ENCODE data around the gene RASGRF2. TPM values are rescaled to one million over a fixed set of nuclear protein-coding genes. Genes with fewer than 3 reads are reported as not detected.
A peak's percentile ranks its signal among the peaks of the same experiment; 100 is the strongest.

Gene RASGRF2
- total RNA-seq, 1 experiment from 2014 or later = 19.4 TPM

GRCh38 chr5:81132381-81132780 is 172.2 kb downstream of the RASGRF2 start:
- Histone ChIP-seq H3K4me1 (ENCODE audit: low read length) (peaks cover 52% of the 10 kb centered on the region), H3K9me2 (replicated peaks; ENCODE audit: insufficient read depth, low read length) (no peaks in the 10 kb centered on the region), H3K9me3 (ENCODE audit: low read length) (no peaks in the 10 kb centered on the region), H3K79me2 (ENCODE audit: low read length) (no peaks in the 10 kb centered on the region), H4K20me1 (ENCODE audit: insufficient read depth, low read depth, low read length) (no peaks in the 10 kb centered on the region), H3K4me3 (ENCODE audit: low read length) (no peak overlapping the region), H3K27me3 (ENCODE audit: low read length) (no peaks in the 10 kb centered on the region), H3K36me3 (ENCODE audit: insufficient read depth, low read length) (no peaks in the 10 kb centered on the region; the same call in 1 of the 2 replicates), H3K27ac (ENCODE audit: low read length) (peak overlapping the region; percentile 71), H3K9ac (ENCODE audit: low read length) (no peak overlapping the region), H3K4me2 (ENCODE audit: low read depth, low read length, poor library complexity, severe bottlenecking) (peak overlapping the region; percentile 30), H2AFZ (ENCODE audit: low read length) (no peak overlapping the region)
- DNase-seq = no peak

GRCh38 chr5:81134066-81134465 is 173.9 kb downstream of the RASGRF2 start:
- Histone ChIP-seq H2AFZ (ENCODE audit: low read length) (no peak overlapping the region), H3K9me3 (ENCODE audit: low read length) (no peaks in the 10 kb centered on the region), H3K27me3 (ENCODE audit: low read length) (no peaks in the 10 kb centered on the region), H3K27ac (ENCODE audit: low read length) (peak overlapping the region; percentile 71), H3K4me1 (ENCODE audit: low read length) (peaks cover 52% of the 10 kb centered on the region), H3K9me2 (replicated peaks; ENCODE audit: insufficient read depth, low read length) (no peaks in the 10 kb centered on the region), H3K4me2 (ENCODE audit: low read depth, low read length, poor library complexity, severe bottlenecking) (peak overlapping the region; percentile 30), H3K4me3 (ENCODE audit: low read length) (no peak overlapping the region), H3K79me2 (ENCODE audit: low read length) (no peaks in the 10 kb centered on the region), H3K9ac (ENCODE audit: low read length) (no peak overlapping the region), H4K20me1 (ENCODE audit: insufficient read depth, low read depth, low read length) (no peaks in the 10 kb centered on the region), H3K36me3 (ENCODE audit: insufficient read depth, low read length) (no peaks in the 10 kb centered on the region; the same call in 1 of the 2 replicates)
- DNase-seq = no peak

GRCh38 chr5:81134566-81134965 is 174.4 kb downstream of the RASGRF2 start:
- Histone ChIP-seq H3K36me3 (ENCODE audit: insufficient read depth, low read length) (no peaks in the 10 kb centered on the region; the same call in 1 of the 2 replicates), H3K4me2 (ENCODE audit: low read depth, low read length, poor library complexity, severe bottlenecking) (no peak overlapping the region), H4K20me1 (ENCODE audit: insufficient read depth, low read depth, low read length) (no peaks in the 10 kb centered on the region), H3K27me3 (ENCODE audit: low read length) (no peaks in the 10 kb centered on the region), H3K9ac (ENCODE audit: low read length) (no peak overlapping the region), H3K4me1 (ENCODE audit: low read length) (peaks cover 51% of the 10 kb centered on the region), H3K9me2 (replicated peaks; ENCODE audit: insufficient read depth, low read length) (no peaks in the 10 kb centered on the region), H3K79me2 (ENCODE audit: low read length) (no peaks in the 10 kb centered on the region), H3K27ac (ENCODE audit: low read length) (peak overlapping the region; percentile 71; the same call in 1 of the 2 replicates), H3K9me3 (ENCODE audit: low read length) (no peaks in the 10 kb centered on the region), H3K4me3 (ENCODE audit: low read length) (no peak overlapping the region), H2AFZ (ENCODE audit: low read length) (no peak overlapping the region)
- no peak for DNase-seq

GRCh38 chr5:81136557-81136956 is 176.4 kb downstream of the RASGRF2 start:
- no peaks in the 10 kb centered on the region for H3K9me3 ChIP-seq (ENCODE audit: low read length)
- H4K20me1 ChIP-seq (ENCODE audit: insufficient read depth, low read depth, low read length) = no peaks in the 10 kb centered on the region
- DNase-seq = no peak
- peaks cover 45% of the 10 kb centered on the region for H3K4me1 ChIP-seq (ENCODE audit: low read length)
- H3K9me2 ChIP-seq (replicated peaks; ENCODE audit: insufficient read depth, low read length) = no peaks in the 10 kb centered on the region
- no peak overlapping the region for H3K4me3 ChIP-seq (ENCODE audit: low read length)
- no peak overlapping the region for H3K9ac ChIP-seq (ENCODE audit: low read length)
- H3K79me2 ChIP-seq (ENCODE audit: low read length) = no peaks in the 10 kb centered on the region
- H2AFZ ChIP-seq (ENCODE audit: low read length) = peak overlapping the region; percentile 45; the same call in 1 of the 2 replicates
- H3K36me3 ChIP-seq (ENCODE audit: insufficient read depth, low read length) = no peaks in the 10 kb centered on the region; the same call in 1 of the 2 replicates
- H3K4me2 ChIP-seq (ENCODE audit: low read depth, low read length, poor library complexity, severe bottlenecking) = no peak overlapping the region
- 0 out of 2 replicates have a peak overlapping the region, but pooled peaks have one; percentile 20 for H3K27ac ChIP-seq (ENCODE audit: low read length)
- H3K27me3 ChIP-seq (ENCODE audit: low read length) = no peaks in the 10 kb centered on the region

- Histone ChIP-seq H3K4me3 (ENCODE audit: low read length) (no peak overlapping the region), H3K4me1 (ENCODE audit: low read length) (peaks cover 45% of the 10 kb centered on the region), H3K9ac (ENCODE audit: low read length) (no peak overlapping the region), H2AFZ (ENCODE audit: low read length) (no peak overlapping the region), H3K27ac (ENCODE audit: low read length) (no peak overlapping the region), H4K20me1 (ENCODE audit: insufficient read depth, low read depth, low read length) (no peaks in the 10 kb centered on the region), H3K79me2 (ENCODE audit: low read length) (no peaks in the 10 kb centered on the region), H3K9me3 (ENCODE audit: low read length) (no peaks in the 10 kb centered on the region), H3K36me3 (ENCODE audit: insufficient read depth, low read length) (no peaks in the 10 kb centered on the region), H3K27me3 (ENCODE audit: low read length) (no peaks in the 10 kb centered on the region), H3K9me2 (replicated peaks; ENCODE audit: insufficient read depth, low read length) (no peaks in the 10 kb centered on the region), H3K4me2 (ENCODE audit: low read depth, low read length, poor library complexity, severe bottlenecking) (no peak overlapping the region)
- DNase-seq = no peak
These were observed 177.7 kb downstream of the RASGRF2 start for GRCh38 chr5:81137833-81138232.

- H3K4me2 ChIP-seq (ENCODE audit: low read depth, low read length, poor library complexity, severe bottlenecking) = no peak overlapping the region
- no peak for DNase-seq
- H3K4me1 ChIP-seq (ENCODE audit: low read length) = peaks cover 29% of the 10 kb centered on the region
- H3K9me2 ChIP-seq (replicated peaks; ENCODE audit: insufficient read depth, low read length) = no peaks in the 10 kb centered on the region
- H3K9me3 ChIP-seq (ENCODE audit: low read length) = no peaks in the 10 kb centered on the region
- H2AFZ ChIP-seq (ENCODE audit: low read length) = no peak overlapping the region
- no peak overlapping the region for H3K27ac ChIP-seq (ENCODE audit: low read length)
- no peak overlapping the region for H3K4me3 ChIP-seq (ENCODE audit: low read length)
- H3K27me3 ChIP-seq (ENCODE audit: low read length) = no peaks in the 10 kb centered on the region
- H3K36me3 ChIP-seq (ENCODE audit: insufficient read depth, low read length) = no peaks in the 10 kb centered on the region
- H3K79me2 ChIP-seq (ENCODE audit: low read length) = no peaks in the 10 kb centered on the region
- H3K9ac ChIP-seq (ENCODE audit: low read length) = no peak overlapping the region
- no peaks in the 10 kb centered on the region for H4K20me1 ChIP-seq (ENCODE audit: insufficient read depth, low read depth, low read length)
These were observed 180.3 kb downstream of the RASGRF2 start for GRCh38 chr5:81140441-81140840.

GRCh38 chr5:81140943-81141342 is 180.8 kb downstream of the RASGRF2 start:
- Histone ChIP-seq H3K4me1 (ENCODE audit: low read length) (peaks cover 33% of the 10 kb centered on the region), H3K4me2 (ENCODE audit: low read depth, low read length, poor library complexity, severe bottlenecking) (no peak overlapping the region), H3K79me2 (ENCODE audit: low read length) (no peaks in the 10 kb centered on the region), H3K4me3 (ENCODE audit: low read length) (no peak overlapping the region), H3K27ac (ENCODE audit: low read length) (no peak overlapping the region), H3K9me2 (replicated peaks; ENCODE audit: insufficient read depth, low read length) (no peaks in the 10 kb centered on the region), H3K9me3 (ENCODE audit: low read length) (no peaks in the 10 kb centered on the region), H3K27me3 (ENCODE audit: low read length) (no peaks in the 10 kb centered on the region), H2AFZ (ENCODE audit: low read length) (no peak overlapping the region), H3K9ac (ENCODE audit: low read length) (no peak overlapping the region), H3K36me3 (ENCODE audit: insufficient read depth, low read length) (no peaks in the 10 kb centered on the region), H4K20me1 (ENCODE audit: insufficient read depth, low read depth, low read length) (no peaks in the 10 kb centered on the region)
- DNase-seq = no peak

- H3K4me3 ChIP-seq (ENCODE audit: low read length) = no peak overlapping the region
- H3K9me3 ChIP-seq (ENCODE audit: low read length) = no peaks in the 10 kb centered on the region
- H3K9ac ChIP-seq (ENCODE audit: low read length) = no peak overlapping the region
- H3K79me2 ChIP-seq (ENCODE audit: low read length) = no peaks in the 10 kb centered on the region
- no peaks in the 10 kb centered on the region for H3K9me2 ChIP-seq (replicated peaks; ENCODE audit: insufficient read depth, low read length)
- peak; percentile 58 for DNase-seq
- H3K27me3 ChIP-seq (ENCODE audit: low read length) = no peaks in the 10 kb centered on the region
- no peaks in the 10 kb centered on the region for H4K20me1 ChIP-seq (ENCODE audit: insufficient read depth, low read depth, low read length)
- peaks cover 38% of the 10 kb centered on the region for H3K4me1 ChIP-seq (ENCODE audit: low read length)
- peak overlapping the region; percentile 14 for H3K4me2 ChIP-seq (ENCODE audit: low read depth, low read length, poor library complexity, severe bottlenecking)
- no peak overlapping the region for H2AFZ ChIP-seq (ENCODE audit: low read length)
- H3K27ac ChIP-seq (ENCODE audit: low read length) = no peak overlapping the region
- H3K36me3 ChIP-seq (ENCODE audit: insufficient read depth, low read length) = no peaks in the 10 kb centered on the region
These were observed 181.9 kb downstream of the RASGRF2 start for GRCh38 chr5:81142108-81142507.
